ENCODE results near the gene SMYD3. TPM values are rescaled to one million over a fixed set of nuclear protein-coding genes. Genes with fewer than 3 reads are reported as not detected.

The SMYD3 gene
- total and polyA plus RNA-seq, 2 of the 13 experiments (the other 11 are each of a cell fraction or from before 2014, with no cell fraction given) = 27.7 to 35.8 TPM

DNA sequence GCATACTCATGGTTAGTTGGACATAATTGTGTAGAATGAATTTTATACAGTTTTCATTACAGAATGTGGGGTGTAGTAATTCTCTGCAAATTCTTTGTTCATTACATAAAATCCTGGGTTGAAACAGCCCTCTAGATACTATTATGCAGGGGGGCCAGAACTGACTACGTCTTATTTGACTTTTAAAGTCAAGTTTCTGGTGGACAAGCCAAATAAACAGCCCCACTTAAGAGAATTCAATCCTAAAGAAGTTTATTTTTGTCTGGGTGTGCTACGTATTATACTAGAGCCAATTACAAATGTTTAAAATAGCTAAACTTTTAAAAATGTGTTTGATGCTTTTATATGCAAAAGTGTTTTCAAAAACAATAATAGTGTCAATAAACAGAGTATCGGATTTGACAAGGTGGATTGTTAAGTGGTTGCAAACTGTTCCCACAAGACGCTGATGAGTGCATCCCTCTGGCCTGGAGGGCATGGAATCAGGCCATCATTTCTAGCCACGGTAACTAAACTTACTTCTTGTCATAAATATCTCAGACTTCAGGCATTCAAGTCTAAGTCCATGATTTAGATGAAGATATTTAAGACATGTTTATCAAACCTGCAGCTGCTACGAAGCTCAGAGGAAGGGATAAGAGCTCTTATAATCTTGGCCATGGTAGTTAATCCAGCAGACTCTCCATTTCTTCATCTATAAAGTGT lies 706.0 kb downstream of the SMYD3 start:
- ChIA-PET CTCF (ENCODE audit: low intra/inter-chr PET ratio, low total read pairs) (no interaction called here), POLR2A (no interaction called here)
- Histone ChIP-seq H3K79me2 (ENCODE audit: insufficient read depth, low read length) (no peaks in the 10 kb centered on the region), H3K4me3 (replicated peaks in 1 of 3; ENCODE audit: insufficient read depth in 1 of 3, low read depth in 2 of 3, low read length in 3 of 3) (no peak overlapping the region), H4K20me1 (ENCODE audit: insufficient read depth, low read length) (no peaks in the 10 kb centered on the region; the same call in 1 of the 2 replicates), H3K4me2 (ENCODE audit: low read depth, low read length) (no peak overlapping the region), H3K9me3 (ENCODE audit: low read length) (no peaks in the 10 kb centered on the region), H3K9ac (ENCODE audit: insufficient read depth, low read depth, low read length) (no peak overlapping the region), H3K27ac (ENCODE audit: extremely low read length, insufficient read depth, low read length) (no peak overlapping the region), H2AFZ (ENCODE audit: low read length) (no peak overlapping the region), H3K4me1 (ENCODE audit: insufficient read depth, low read length) (0 out of 2 replicates have a peak, but pooled peaks cover 7% of the 10 kb centered on the region), H3K27me3 (ENCODE audit: control insufficient read depth in 1 of 2, insufficient read depth in 2 of 2, low read length in 2 of 2) (no peaks in the 10 kb centered on the region), H3K36me3 (replicated peaks in 1 of 2; ENCODE audit: control insufficient read depth in 1 of 2, insufficient read depth in 2 of 2, low read length in 2 of 2) (no peaks in the 10 kb centered on the region)
- 98% methylated on average over 6 of the region's 6 CpGs for WGBS (ENCODE audit: low lambda C conversion rate)
- no TSS peak for BruUV-seq (replicated peaks)
- no peak for ATAC-seq
- intact Hi-C loops (cut with micrococcal nuclease; ENCODE audit: unreplicated experiment) = no loop called here
- in situ Hi-C loops (cut with HindIII; ENCODE audit: extremely low pct_ligation_motif_present, low pct_unique_long_range_greater_than_20kb) = no loop called here
- DNase-seq (ENCODE audit: low spot score) = no peak
- no peak for FAIRE-seq
- TF ChIP-seq ZNF790 (CRISPR knock-in tag; IDR thresholded peaks at IDR 0.05; ENCODE audit: borderline replicate concordance) (no peak), ZNF362 (CRISPR knock-in tag; IDR thresholded peaks at IDR 0.05; ENCODE audit: borderline replicate concordance) (no peak), CBFB (CRISPR knock-in tag; IDR thresholded peaks at IDR 0.05) (no peak), WIZ (CRISPR knock-in tag; IDR thresholded peaks at IDR 0.05) (no peak), NFRKB (IDR thresholded peaks at IDR 0.05) (no peak), CBX2 (IDR thresholded peaks at IDR 0.05; ENCODE audit: low read depth, low read length) (no peak), CBX2 (CRISPR knock-in tag; IDR thresholded peaks at IDR 0.05; ENCODE audit: low read depth) (no peak), RBAK (CRISPR knock-in tag; IDR thresholded peaks at IDR 0.05) (no peak)
- TF ChIP-seq, protein P1, sequence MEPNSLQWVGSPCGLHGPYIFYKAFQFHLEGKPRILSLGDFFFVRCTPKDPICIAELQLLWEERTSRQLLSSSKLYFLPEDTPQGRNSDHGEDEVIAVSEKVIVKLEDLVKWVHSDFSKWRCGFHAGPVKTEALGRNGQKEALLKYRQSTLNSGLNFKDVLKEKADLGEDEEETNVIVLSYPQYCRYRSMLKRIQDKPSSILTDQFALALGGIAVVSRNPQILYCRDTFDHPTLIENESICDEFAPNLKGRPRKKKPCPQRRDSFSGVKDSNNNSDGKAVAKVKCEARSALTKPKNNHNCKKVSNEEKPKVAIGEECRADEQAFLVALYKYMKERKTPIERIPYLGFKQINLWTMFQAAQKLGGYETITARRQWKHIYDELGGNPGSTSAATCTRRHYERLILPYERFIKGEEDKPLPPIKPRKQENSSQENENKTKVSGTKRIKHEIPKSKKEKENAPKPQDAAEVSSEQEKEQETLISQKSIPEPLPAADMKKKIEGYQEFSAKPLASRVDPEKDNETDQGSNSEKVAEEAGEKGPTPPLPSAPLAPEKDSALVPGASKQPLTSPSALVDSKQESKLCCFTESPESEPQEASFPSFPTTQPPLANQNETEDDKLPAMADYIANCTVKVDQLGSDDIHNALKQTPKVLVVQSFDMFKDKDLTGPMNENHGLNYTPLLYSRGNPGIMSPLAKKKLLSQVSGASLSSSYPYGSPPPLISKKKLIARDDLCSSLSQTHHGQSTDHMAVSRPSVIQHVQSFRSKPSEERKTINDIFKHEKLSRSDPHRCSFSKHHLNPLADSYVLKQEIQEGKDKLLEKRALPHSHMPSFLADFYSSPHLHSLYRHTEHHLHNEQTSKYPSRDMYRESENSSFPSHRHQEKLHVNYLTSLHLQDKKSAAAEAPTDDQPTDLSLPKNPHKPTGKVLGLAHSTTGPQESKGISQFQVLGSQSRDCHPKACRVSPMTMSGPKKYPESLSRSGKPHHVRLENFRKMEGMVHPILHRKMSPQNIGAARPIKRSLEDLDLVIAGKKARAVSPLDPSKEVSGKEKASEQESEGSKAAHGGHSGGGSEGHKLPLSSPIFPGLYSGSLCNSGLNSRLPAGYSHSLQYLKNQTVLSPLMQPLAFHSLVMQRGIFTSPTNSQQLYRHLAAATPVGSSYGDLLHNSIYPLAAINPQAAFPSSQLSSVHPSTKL (CRISPR knock-in tag; IDR thresholded peaks at IDR 0.05) = no peak
- TF ChIP-seq, protein P2, sequence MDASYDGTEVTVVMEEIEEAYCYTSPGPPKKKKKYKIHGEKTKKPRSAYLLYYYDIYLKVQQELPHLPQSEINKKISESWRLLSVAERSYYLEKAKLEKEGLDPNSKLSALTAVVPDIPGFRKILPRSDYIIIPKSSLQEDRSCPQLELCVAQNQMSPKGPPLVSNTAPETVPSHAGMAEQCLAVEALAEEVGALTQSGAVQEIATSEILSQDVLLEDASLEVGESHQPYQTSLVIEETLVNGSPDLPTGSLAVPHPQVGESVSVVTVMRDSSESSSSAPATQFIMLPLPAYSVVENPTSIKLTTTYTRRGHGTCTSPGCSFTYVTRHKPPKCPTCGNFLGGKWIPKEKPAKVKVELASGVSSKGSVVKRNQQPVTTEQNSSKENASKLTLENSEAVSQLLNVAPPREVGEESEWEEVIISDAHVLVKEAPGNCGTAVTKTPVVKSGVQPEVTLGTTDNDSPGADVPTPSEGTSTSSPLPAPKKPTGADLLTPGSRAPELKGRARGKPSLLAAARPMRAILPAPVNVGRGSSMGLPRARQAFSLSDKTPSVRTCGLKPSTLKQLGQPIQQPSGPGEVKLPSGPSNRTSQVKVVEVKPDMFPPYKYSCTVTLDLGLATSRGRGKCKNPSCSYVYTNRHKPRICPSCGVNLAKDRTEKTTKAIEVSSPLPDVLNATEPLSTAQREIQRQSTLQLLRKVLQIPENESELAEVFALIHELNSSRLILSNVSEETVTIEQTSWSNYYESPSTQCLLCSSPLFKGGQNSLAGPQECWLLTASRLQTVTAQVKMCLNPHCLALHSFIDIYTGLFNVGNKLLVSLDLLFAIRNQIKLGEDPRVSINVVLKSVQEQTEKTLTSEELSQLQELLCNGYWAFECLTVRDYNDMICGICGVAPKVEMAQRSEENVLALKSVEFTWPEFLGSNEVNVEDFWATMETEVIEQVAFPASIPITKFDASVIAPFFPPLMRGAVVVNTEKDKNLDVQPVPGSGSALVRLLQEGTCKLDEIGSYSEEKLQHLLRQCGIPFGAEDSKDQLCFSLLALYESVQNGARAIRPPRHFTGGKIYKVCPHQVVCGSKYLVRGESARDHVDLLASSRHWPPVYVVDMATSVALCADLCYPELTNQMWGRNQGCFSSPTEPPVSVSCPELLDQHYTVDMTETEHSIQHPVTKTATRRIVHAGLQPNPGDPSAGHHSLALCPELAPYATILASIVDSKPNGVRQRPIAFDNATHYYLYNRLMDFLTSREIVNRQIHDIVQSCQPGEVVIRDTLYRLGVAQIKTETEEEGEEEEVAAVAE (CRISPR knock-in tag; IDR thresholded peaks at IDR 0.05; ENCODE audit: borderline replicate concordance) = no peak
- TF ChIP-seq, protein P3, sequence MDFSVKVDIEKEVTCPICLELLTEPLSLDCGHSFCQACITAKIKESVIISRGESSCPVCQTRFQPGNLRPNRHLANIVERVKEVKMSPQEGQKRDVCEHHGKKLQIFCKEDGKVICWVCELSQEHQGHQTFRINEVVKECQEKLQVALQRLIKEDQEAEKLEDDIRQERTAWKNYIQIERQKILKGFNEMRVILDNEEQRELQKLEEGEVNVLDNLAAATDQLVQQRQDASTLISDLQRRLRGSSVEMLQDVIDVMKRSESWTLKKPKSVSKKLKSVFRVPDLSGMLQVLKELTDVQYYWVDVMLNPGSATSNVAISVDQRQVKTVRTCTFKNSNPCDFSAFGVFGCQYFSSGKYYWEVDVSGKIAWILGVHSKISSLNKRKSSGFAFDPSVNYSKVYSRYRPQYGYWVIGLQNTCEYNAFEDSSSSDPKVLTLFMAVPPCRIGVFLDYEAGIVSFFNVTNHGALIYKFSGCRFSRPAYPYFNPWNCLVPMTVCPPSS (IDR thresholded peaks at IDR 0.05) = no peak
